HG03460 (cell line): Measurements from ENCODE around the gene LRRC18.

Source experiments
- ATAC-seq: cut with Tn5 transposase; IDR thresholded peaks from one replicate; pipeline ENCODE4 v1.9.1; 2021; ENCODE audit not compliant: unreplicated experiment

The LRRC18 gene

GRCh38 chr10:48883701-48884100 lies 55.9 kb downstream of the LRRC18 start:
- ATAC-seq: no peak

- ATAC-seq: no peak
These were observed 56.8 kb downstream of the LRRC18 start for GRCh38 chr10:48882881-48883280.

GRCh38 chr10:48881937-48882336 lies 57.7 kb downstream of the LRRC18 start:
- no peak for ATAC-seq

GRCh38 chr10:48880016-48880705 lies 59.5 kb downstream of the LRRC18 start:
- ATAC-seq: no peak

- no peak for ATAC-seq
These were observed 60.2 kb downstream of the LRRC18 start for GRCh38 chr10:48879451-48879850.

- ATAC-seq: no peak
These were observed 61.5 kb downstream of the LRRC18 start for GRCh38 chr10:48878091-48878490.

- no peak for ATAC-seq
These were observed 67.4 kb downstream of the LRRC18 start for GRCh38 chr10:48872234-48872633.
